AG08395 (cell line): Measurements from ENCODE around the gene GAS2L1.

Experiments used
- DNase-seq: peaks from one replicate; pipeline ENCODE4 v3.0.0; 2012; ENCODE audit warnings: mixed read lengths, low spot score

GAS2L1 gene

GRCh38 chr22:29310065-29310862, 3.8 kb downstream of the GAS2L1 start:
- no peak for DNase-seq

- peak; percentile 99 for DNase-seq
Observed at GRCh38 chr22:29310863-29311339, 4.5 kb downstream of the GAS2L1 start.

GRCh38 chr22:29311464-29312217, 5.2 kb downstream of the GAS2L1 start:
- DNase-seq, result peak; percentile 33

- DNase-seq, result no peak
Observed at GRCh38 chr22:29312218-29313125, 6.0 kb downstream of the GAS2L1 start.

GRCh38 chr22:29313126-29313575, 6.7 kb downstream of the GAS2L1 start:
- peak; percentile 44 for DNase-seq

GRCh38 chr22:29313576-29314466, 7.4 kb downstream of the GAS2L1 start:
- no peak for DNase-seq

GRCh38 chr22:29314537-29315285, 8.3 kb downstream of the GAS2L1 start:
- no peak for DNase-seq

GRCh38 chr22:29315286-29316140, 9.1 kb downstream of the GAS2L1 start, which contains the start of gene RASL10A:
RASL10A (minus strand) TSS chr22:29315697; CDS start chr22:29315246, 451 bp downstream.
- no peak for DNase-seq

GRCh38 chr22:29316141-29316828, 9.8 kb downstream of the GAS2L1 start:
- no peak for DNase-seq

GRCh38 chr22:29317827-29318454, 11.5 kb downstream of the GAS2L1 start:
- no peak for DNase-seq

GRCh38 chr22:29319072-29319471, 12.6 kb downstream of the GAS2L1 start:
- DNase-seq, result no peak

- no peak for DNase-seq
Observed at GRCh38 chr22:29320546-29320945, 14.1 kb downstream of the GAS2L1 start.

GRCh38 chr22:29323641-29324040, 17.2 kb downstream of the GAS2L1 start:
- no peak for DNase-seq

- no peak for DNase-seq
Observed at GRCh38 chr22:29325356-29325755, 18.9 kb downstream of the GAS2L1 start.

GRCh38 chr22:29325785-29326315, 19.4 kb downstream of the GAS2L1 start:
- no peak for DNase-seq

- no peak for DNase-seq
Observed at GRCh38 chr22:29326481-29326880, 20.0 kb downstream of the GAS2L1 start.

GRCh38 chr22:29327089-29327764, 20.8 kb downstream of the GAS2L1 start:
- DNase-seq, result no peak
